ENCODE data around the gene RCCD1. TPM values are rescaled to one million over a fixed set of nuclear protein-coding genes. Genes with fewer than 3 reads are reported as not detected.
"Not testable (repeated sequence)": the region's sequence is repeated elsewhere in the genome, so short reads cannot be mapped to it uniquely, and the experiment has no call there.

RCCD1 gene
- total RNA-seq, 1 experiment from 2014 or later, result 13.6 TPM

GRCh38 chr15:90918034-90918788 lies 36.5 kb upstream of the RCCD1 start:
- DNase-seq (ENCODE audit: low read depth), result no peak

- no peak for DNase-seq (ENCODE audit: low read depth)
Measured at GRCh38 chr15:90918835-90919234, 35.8 kb upstream of the RCCD1 start.

GRCh38 chr15:90921887-90922286 lies 32.8 kb upstream of the RCCD1 start:
- no peak for DNase-seq (ENCODE audit: low read depth)

- DNase-seq (ENCODE audit: low read depth), result not testable (repeated sequence)
Measured at GRCh38 chr15:90922712-90923322, 31.9 kb upstream of the RCCD1 start.

GRCh38 chr15:90924375-90924774 lies 30.3 kb upstream of the RCCD1 start:
- no peak for DNase-seq (ENCODE audit: low read depth)

- DNase-seq (ENCODE audit: low read depth), result not testable (repeated sequence)
Measured at GRCh38 chr15:90926766-90927165, 27.9 kb upstream of the RCCD1 start.

GRCh38 chr15:90928106-90928505 lies 26.6 kb upstream of the RCCD1 start:
- not testable (repeated sequence) for DNase-seq (ENCODE audit: low read depth)

- DNase-seq (ENCODE audit: low read depth), result no peak
Measured at GRCh38 chr15:90929246-90930019, 25.3 kb upstream of the RCCD1 start.

GRCh38 chr15:90930861-90931574 lies 23.7 kb upstream of the RCCD1 start:
- no peak for DNase-seq (ENCODE audit: low read depth)

GRCh38 chr15:90931575-90931827 lies 23.2 kb upstream of the RCCD1 start:
- DNase-seq (ENCODE audit: low read depth), result no peak

GRCh38 chr15:90931828-90932659 lies 22.6 kb upstream of the RCCD1 start, which contains the start of gene HDDC3:
HDDC3 (minus strand) TSS chr15:90932549; CDS start chr15:90932540, 9 bp downstream.
- peak; percentile 83 for DNase-seq (ENCODE audit: low read depth)

- no peak for DNase-seq (ENCODE audit: low read depth)
Measured at GRCh38 chr15:90932660-90932991, 22.1 kb upstream of the RCCD1 start.

- no peak for DNase-seq (ENCODE audit: low read depth)
Measured at GRCh38 chr15:90933301-90933700, 21.4 kb upstream of the RCCD1 start.

GRCh38 chr15:90934256-90934948 lies 20.3 kb upstream of the RCCD1 start:
- DNase-seq (ENCODE audit: low read depth), result peak; percentile 80

- DNase-seq (ENCODE audit: low read depth), result peak; percentile 92
Measured at GRCh38 chr15:90934949-90935751, 19.5 kb upstream of the RCCD1 start, which contains the start of gene UNC45A. UNC45A (plus strand) TSS chr15:90935285; CDS start chr15:90935325, 40 bp downstream.

GRCh38 chr15:90936823-90937222 lies 17.9 kb upstream of the RCCD1 start:
- no peak for DNase-seq (ENCODE audit: low read depth)

- DNase-seq (ENCODE audit: low read depth), result no peak
Measured at GRCh38 chr15:90938261-90938660, 16.4 kb upstream of the RCCD1 start.

- DNase-seq (ENCODE audit: low read depth), result no peak
Measured at GRCh38 chr15:90939756-90940155, 14.9 kb upstream of the RCCD1 start.

GRCh38 chr15:90941038-90941437 lies 13.6 kb upstream of the RCCD1 start:
- DNase-seq (ENCODE audit: low read depth), result no peak

Measured in Daoy (cell line).